Measurements from ENCODE around the gene WDR20.
"Not testable (repeated sequence)": the region's sequence is repeated elsewhere in the genome, so short reads cannot be mapped to it uniquely, and the experiment has no call there.

Gene WDR20

DNA sequence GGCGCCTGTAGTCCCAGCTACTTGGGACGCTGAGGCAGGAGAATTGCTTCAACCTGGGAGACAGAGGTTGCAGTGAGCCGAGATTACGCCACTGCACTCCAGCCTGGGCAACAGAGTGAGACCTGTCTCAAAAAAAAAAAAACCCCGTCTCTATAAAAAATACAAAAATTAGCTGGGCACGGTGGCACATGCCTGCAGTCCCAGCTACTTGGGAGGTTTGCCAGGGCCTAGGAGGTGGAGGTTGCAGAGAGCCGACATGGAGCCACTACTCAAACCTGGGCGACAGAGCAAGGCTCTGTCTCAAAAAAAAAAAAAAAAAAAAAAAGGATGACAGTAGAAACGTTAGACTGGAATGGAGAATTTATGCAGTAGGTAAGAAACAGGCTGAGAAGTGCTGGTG lies 5.7 kb upstream of the WDR20 start:
- not testable (repeated sequence) for DNase-seq (ENCODE audit: low spot score)

DNA sequence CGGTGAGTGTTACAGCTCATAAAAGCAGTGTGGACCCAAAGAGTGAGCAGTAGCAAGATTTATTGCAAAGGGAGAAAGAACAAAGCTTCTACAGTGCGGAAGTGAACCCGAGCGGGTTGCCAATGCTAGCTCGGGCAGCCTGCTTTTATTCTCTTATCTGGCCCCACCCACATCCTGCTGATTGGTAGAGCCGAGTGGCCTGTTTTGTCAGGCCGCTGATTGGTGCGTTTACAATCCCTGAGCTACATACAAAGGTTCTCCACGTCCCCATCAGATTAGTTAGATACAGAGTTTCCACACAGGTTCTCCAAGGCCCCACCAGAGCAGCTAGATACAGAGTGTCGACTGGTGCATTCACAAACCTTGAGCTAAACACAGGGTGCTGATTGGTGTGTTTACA lies 5.0 kb upstream of the WDR20 start:
- not testable (repeated sequence) for DNase-seq (ENCODE audit: low spot score)

DNA sequence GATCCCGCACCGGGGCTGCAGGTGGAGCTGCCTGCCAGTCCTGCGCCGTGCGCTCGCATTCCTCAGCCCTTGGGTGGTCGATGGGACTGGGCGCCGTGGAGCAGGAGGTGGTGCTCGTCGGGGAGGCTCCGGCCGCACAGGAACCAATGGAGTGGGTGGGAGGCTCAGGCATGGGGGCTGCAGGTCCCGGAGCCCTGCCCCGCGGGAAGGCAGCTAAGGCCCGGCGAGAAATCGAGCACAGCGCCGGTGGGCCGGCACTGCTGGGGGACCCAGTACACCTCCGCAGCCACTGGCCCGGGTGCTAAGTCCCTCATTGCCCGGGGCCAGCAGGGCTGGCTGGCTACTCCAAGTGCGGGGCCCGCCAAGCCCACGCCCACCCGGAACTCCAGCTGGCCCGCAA lies 4.2 kb upstream of the WDR20 start:
- not testable (repeated sequence) for DNase-seq (ENCODE audit: low spot score)

DNA sequence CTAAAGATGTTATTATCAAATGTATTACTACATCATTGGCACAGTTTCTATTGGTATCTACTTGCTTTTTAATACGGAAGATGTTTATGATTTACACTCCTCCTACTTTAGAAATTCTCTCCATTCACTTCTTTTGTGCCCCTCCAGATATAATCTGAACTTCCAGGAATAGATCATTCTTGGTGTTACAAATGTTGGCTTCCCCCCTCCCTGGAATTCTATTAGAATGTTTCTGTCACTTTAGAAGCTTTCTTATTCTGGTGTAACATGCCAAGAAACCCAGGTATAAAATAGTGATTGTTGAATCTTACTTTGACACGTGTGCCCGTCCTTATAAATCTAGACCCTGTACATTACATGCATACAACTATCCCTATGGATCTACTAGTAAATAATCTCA lies 1.2 kb upstream of the WDR20 start:
- DNase-seq (ENCODE audit: low spot score), result no peak

DNA sequence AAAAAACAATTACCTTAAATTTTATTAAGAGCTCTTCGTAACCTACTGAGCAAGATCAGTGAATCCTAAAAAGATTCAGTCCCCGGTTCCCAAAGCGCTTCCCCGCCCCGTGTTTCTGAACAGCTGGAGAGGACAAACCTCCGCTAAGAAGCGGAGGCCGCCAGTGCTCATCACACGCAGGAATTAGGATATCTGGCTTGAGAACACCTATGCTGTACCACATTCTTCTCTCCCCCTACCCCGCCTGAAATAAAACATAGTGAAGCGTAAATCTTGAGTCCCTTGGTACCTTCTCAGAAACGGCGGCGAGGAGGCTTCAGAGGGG lies 774 bp upstream of the WDR20 start:
- DNase-seq (ENCODE audit: low spot score), result no peak

DNA sequence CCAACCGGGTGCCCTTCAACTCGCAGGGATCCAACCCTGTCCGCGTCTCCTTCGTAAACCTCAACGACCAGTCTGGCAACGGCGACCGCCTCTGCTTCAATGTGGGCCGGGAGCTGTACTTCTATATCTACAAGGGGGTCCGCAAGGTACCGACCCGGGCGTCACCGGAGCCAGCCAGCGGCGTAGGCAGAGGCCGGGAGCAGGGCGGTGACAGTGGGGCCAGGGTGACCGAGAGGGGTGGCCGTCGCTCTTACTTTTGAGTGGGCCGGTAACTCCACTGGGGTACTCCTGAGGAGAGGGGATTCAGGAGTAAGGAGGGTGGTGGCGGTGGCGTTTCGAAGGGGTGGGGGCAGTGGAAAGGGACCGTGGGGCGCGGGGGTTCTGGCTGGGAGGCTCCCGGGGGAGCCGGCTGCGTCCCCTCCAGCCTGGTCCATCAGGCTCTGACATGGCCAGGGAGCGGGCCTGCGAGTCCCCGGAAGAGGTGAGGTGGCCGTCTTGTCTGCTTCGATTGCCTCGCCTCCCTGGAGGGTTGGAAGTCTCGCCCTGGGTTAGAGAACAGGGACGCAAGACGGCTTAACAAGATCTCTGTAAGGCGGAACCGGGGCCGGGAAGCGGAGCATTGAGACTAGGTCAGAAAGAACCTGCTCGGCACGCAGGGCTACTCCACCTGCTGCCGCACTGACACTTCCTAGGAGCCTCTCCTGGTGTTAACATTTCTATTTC lies 491 bp downstream of the WDR20 start:
- no peak for DNase-seq (ENCODE audit: low spot score)

DNA sequence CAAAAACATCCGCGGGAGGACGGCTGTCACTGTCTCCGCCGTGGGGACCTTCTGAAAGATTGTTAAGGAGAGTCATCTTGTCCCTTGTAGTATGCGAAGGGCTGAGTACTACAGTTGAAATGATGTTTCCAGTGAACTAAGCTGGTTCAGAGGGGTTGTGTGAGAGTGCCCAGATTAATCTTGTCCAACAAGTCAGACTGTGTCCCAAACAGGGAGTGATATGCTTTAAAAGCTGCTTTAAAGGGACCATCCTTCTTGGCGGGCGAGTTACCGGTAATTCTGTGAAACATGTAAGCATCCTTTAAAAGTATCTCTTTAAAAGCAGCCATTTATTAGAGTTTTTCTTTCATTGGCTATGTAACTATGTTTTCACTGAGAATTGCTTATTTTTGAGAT lies 1.1 kb downstream of the WDR20 start:
- no peak for DNase-seq (ENCODE audit: low spot score)

DNA sequence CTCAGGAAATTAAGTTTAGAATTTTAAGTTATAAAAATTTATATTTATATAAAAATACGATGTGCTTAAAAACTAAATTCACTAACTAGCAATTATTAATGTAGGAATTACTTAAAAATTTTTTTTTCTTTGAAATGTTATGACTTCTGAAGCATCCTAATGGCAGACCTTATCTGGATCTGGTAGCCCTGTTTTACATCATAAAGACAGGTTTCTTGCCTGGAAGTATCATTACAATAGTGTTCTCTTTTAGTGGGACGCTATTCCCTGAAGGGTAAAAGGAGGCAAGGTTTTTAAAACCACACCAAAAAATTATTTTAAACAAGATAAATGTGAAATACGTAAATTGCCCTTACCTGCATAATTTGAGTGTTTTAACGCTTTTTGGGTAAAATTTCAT lies 2.1 kb downstream of the WDR20 start:
- no peak for DNase-seq (ENCODE audit: low spot score)

DNA sequence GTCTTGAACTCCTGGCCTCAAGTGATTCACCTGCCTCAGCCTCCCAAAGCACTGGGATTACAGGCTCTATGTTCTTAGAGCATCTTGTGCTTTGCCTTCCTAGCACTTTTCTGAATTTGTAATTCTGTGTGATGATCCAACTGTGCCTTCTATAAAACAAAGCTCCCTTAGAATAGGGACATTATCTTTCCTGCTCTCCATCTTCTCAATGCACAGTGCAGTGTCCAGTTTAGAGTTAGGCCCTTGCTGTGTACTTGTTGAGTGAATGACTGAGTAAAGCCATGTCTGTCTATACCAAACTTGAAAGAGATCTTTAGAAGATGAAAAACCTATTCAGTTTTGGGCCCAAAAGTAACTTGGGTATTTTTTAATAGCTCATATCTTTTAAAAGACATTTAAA lies 5.2 kb downstream of the WDR20 start:
- DNase-seq (ENCODE audit: low spot score), result no peak

DNA sequence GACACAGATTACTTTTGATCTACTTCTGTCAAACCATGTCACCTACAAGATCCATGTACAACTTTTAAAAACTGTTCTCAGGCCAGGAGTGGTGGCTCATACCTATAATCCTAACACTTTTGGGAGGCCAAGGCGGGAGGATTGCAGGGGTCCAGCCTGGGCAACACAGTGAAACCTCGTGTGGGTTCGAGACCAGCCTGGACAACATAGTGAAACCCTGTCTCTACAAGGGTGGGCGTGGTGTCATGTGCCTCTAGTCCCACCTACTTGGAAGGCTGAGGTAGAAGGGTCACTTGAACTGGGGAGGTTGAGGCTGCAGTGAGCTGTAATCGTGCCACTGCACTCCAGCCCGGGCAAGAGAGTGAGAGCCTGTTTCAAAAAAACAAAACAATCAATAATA lies 5.7 kb downstream of the WDR20 start:
- no peak for DNase-seq (ENCODE audit: low spot score)

DNA sequence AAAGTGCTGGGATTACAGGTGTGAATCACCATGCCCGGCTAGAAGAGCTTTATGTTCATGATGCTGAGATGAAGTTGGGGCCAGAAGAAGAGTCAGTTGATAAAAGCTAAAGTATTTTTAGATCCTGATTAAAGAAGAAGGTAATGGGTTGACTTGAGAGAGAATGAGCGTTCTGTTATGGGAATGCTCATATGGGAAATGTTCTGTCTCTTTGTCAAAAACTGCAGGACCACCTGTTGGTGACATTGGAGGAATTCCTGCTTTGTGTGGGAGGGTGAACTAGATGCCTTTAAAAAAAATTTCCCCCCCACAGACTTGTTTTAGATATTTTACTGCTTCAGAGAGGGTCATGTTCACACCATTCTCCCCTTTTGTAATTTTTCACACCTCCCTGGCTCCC lies 6.7 kb downstream of the WDR20 start:
- DNase-seq (ENCODE audit: low spot score), result no peak

DNA sequence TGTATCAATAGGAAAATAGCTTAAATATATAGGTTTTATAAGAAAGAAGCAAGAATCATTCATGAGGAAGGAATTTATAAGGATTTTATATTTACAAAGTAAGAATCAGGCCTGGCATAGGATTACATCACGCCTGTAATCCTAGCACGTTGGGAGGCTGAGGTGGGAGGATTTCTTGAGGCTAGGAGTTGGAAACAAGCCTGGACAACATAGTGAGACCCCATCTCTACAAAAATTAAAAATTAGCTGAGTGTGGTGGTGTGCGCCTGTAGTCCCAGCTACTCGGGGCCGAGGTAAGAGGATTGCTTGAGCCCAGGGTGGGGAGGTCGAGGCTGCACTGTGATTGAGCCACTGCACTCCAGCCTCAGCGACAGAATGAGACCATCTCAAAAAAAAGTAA lies 10.4 kb downstream of the WDR20 start:
- no peak for DNase-seq (ENCODE audit: low spot score)

DNA sequence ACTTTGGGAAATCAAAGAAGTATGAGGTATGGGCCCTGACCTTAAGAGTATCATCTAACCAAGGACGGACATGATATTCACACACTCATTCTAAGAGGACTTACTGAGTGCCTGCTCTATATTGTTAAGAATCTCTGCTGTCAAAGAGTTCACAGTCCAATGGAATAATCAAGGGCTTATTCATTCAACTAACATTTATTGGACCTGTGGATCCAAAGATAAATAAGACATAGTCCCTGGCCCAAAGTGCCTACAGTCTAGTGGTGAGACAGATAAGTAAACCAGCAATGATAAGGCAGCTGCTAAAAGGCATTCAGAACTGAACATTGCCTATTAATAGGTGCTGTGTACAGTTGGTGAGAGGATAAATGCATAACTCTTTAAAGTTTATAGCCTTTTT lies 11.0 kb downstream of the WDR20 start:
- DNase-seq (ENCODE audit: low spot score), result no peak

DNA sequence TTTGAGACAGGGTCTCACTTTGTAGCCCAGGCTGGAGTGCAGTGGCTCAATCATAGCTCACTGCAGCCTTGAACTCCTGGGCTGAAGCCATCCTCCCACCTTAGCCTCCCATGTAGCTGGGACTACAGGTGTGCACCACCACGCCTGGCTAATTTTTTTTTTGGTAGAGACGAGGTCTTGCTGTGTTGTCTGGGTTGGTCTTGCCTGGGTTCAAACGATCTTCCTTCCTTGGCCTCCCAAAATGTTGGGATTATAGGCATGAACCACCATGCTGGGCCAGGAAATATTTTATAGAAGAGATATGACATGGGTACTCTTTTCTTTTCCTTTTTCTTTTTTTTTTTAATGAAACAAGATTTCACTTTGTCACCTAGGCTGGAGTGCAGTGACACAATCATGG lies 11.7 kb downstream of the WDR20 start:
- not testable (repeated sequence) for DNase-seq (ENCODE audit: low spot score)

DNA sequence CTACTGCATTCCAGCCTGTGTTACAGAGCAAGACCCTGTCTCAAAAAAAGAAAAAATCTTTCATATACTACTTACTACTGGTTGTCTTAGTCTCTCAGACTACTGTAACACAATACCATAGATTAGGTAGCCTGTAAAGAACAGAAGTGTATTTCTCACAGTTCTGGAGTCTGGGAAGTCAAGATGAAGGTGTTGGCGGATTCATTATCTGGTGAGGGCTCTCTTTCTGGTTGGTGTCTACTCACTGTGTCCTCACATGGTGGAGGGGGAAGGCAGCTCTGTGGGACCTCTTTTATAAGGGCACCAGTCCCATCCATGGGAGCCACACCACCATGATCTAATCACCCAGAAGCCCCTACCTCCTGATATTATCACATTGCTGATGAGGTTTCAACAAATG lies 14.4 kb downstream of the WDR20 start:
- no peak for DNase-seq (ENCODE audit: low spot score)

DNA sequence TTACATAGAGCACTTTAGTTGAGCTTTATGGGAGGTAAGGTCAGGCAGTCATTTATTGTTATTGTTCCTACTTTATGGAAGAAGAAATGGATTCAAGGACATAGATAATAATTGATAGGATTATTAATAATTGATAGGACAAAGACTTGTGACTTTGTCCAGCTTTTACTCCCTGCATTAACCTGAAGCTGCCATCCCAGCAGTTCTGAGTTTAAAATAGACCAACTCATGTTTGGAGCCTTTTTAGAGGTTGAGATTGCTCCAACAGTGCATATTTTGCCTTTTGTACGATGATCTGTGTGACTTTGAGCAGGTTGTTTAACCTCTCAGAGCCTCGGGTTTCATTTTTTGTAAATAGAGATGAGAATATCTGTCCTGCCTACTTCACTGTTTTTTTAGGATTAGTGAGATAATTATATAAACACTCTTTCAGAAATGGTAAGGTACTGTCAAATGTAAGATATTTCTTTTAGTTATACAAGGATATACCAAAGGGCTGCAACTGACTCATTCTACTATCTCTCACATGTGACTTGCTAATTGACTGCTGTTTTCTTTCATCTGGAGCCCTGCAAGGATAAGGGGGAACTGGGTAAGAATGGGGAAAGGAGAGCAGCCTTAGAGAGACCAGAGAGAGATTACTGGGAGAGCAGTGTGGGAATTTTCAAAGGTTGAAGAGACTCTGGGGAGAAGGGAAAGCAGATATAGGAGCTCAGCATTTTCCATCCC lies 15.3 kb downstream of the WDR20 start:
- DNase-seq (ENCODE audit: low spot score), result no peak

DNA sequence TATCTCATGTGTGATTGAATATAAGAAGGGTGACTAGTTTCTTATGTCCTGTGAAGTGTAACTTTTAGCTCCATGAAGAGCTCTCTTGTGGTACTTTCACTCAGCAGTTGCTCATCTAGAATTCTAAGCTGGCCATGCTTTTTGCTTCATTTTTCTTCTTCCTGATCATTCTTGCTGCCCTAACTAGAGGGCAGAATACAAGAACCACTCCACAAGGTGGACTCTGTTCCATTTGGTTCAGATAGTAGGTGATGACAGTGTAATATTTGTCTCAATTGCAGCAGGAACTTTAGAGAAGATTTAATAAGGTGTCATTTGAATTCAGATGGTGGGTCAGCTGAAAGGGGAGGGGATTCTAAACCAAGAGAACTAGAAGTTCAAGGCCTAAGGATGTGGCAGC lies 17.6 kb downstream of the WDR20 start:
- no peak for DNase-seq (ENCODE audit: low spot score)

DNA sequence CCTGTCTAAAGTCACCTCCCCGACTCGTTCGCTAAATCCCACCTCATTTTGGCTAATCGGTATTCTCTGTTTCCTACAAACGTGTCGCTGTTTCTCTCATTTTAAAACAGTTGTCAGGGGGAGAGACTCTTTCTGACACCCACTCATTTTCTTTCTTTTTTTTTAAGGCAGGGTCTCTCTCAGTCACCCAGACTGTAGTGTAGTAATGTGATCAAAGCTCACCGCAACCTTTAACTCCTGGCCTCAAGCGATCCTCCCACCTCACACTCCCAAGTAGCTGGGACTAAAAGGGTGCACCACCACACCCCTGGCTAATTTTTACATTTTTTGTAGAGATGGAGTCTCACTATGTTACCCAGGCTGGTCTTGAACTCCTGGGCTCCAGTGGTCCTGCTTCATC lies 19.1 kb downstream of the WDR20 start:
- DNase-seq (ENCODE audit: low spot score), result no peak

DNA sequence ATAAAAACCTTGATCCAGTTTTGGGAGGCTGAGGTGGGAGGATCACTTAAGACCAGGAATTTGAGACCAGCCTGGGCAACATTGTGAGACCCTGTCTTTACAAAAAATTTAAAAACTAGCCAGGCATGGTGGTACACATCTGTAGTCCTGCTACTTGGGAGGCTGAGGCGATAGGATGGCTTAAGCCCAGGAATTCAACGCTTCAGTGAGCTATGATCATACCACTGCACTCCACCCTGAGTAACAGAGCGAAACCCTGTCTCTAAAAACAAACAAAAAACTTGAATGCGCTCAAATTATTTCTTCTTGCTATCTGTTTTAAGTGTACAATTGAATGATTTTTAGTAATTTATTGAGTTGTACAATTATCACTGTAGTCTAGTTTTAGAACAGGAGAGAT lies 20.1 kb downstream of the WDR20 start:
- DNase-seq (ENCODE audit: low spot score), result no peak

DNA sequence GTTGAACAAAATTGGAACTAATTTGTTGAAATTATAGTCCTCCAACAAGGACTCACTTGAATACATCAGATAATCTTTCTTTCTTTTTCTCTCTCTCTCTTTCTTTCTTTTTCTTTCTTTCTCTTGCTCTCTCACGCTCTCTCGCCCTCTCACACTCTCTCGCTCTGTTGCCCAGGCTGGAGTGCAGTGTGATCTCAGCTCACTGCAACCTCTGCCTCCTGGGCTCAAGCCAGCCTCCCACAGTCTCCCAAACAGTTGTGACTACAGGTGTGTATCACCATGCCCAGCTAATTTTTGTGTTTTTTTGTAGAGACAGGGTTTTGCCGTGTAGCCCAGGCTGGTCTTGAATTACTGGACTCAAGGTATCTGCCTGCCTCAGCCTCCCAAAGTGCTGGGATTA lies 22.8 kb downstream of the WDR20 start:
- no peak for DNase-seq (ENCODE audit: low spot score)

DNA sequence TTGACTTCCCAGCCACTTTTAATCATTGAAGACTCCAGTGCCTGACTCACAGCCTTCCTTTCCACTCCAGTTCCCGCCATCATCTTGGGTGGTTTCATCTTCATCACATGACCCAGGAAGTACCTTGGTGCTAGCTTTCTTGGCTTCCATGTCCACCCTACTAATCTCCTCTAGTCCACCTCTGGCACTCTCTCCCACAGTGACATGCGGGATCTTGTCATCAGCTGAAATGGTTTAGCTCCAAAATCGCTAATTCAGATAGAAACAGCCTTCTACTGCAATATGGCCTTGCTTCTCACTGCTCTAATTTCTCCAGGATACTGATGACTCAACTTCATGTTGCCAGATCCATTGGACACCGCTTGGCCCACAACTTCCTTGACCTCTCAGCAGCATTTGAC lies 24.5 kb downstream of the WDR20 start:
- no peak for DNase-seq (ENCODE audit: low spot score)

DNA sequence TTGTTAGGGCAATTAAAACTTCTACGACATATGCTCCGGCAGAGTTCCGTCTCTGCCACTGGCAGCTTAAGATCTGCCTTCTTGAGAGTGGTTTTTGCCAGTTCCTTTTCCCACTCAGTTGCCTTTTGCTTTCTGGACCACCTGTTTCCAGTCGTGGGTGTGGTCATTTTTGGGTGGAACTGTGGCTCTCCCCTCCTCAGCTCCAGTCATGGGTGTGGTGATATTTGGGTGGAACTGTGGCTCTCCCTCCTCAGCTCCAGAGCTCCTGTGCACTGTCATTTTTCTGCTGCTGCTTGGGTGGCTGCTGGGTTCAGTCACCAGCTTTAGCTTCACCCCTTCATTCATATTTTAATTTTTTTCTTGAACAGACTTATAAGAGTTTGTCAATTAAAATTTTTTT lies 25.3 kb downstream of the WDR20 start:
- DNase-seq (ENCODE audit: low spot score), result no peak

DNA sequence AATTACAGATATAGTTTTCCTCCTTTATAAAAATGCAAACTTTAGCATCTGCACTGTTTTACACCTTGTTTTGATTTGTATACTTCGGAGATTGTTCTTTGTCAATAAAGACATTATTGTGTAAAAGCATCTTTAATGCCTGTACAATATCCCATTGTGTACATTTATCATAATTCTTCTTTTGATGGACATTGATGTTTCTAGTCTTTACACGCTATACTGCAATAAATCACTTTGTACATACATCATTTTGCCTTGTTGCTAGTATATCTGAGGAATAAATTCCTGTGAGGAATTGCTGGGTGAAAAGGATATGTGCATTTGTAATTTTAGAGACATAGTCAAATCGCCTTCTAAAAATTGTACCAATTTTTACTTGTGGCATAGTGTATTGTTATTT lies 30.4 kb downstream of the WDR20 start:
- DNase-seq (ENCODE audit: low spot score), result no peak

Measured in SK-N-DZ (cell line).